Measurements from ENCODE around the gene EYS.

EYS gene

GRCh38 chr6:64049736-64050135, 1657.3 kb downstream of the EYS start:
- Histone ChIP-seq H2AFZ (ENCODE audit: low read length) (no peak overlapping the region), H3K9me2 (replicated peaks; ENCODE audit: low read depth, low read length) (no peaks in the 10 kb centered on the region), H3K4me1 (ENCODE audit: insufficient read depth, low read length, poor library complexity, severe bottlenecking) (no peaks in the 10 kb centered on the region), H3K9ac (ENCODE audit: low read depth, low read length, poor library complexity, severe bottlenecking) (no peak overlapping the region), H4K20me1 (ENCODE audit: insufficient read depth, low read length, poor library complexity, severe bottlenecking) (no peaks in the 10 kb centered on the region), H3K9me3 (ENCODE audit: insufficient read depth, low read depth, low read length) (no peaks in the 10 kb centered on the region), H3K4me2 (ENCODE audit: low read depth, low read length, poor library complexity, severe bottlenecking) (no peak overlapping the region), H3K79me2 (ENCODE audit: insufficient read depth, low read length) (no peaks in the 10 kb centered on the region), H3K4me3 (ENCODE audit: low read length, poor library complexity, severe bottlenecking) (no peak overlapping the region), H3K36me3 (ENCODE audit: insufficient read depth, low read length) (no peaks in the 10 kb centered on the region), H3F3A (ENCODE audit: low read depth) (no peaks in the 10 kb centered on the region), H3K27me3 (ENCODE audit: insufficient read depth, low read length, poor library complexity, severe bottlenecking) (no peaks in the 10 kb centered on the region)
- TF ChIP-seq CTCF (conservative IDR thresholded peaks at IDR 0.05; ENCODE audit: low read length) (no peak), EZH2phosphoT487 (IDR thresholded peaks at IDR 0.05; ENCODE audit: borderline replicate concordance) (no peak)

GRCh38 chr6:64046746-64047208, 1660.2 kb downstream of the EYS start:
- Histone ChIP-seq H2AFZ (ENCODE audit: low read length) (no peak overlapping the region), H3K36me3 (ENCODE audit: insufficient read depth, low read length) (no peaks in the 10 kb centered on the region), H3K27me3 (ENCODE audit: insufficient read depth, low read length, poor library complexity, severe bottlenecking) (no peaks in the 10 kb centered on the region), H3K4me2 (ENCODE audit: low read depth, low read length, poor library complexity, severe bottlenecking) (no peak overlapping the region), H3K4me1 (ENCODE audit: insufficient read depth, low read length, poor library complexity, severe bottlenecking) (no peaks in the 10 kb centered on the region), H3K9me2 (replicated peaks; ENCODE audit: low read depth, low read length) (no peaks in the 10 kb centered on the region), H3F3A (ENCODE audit: low read depth) (no peaks in the 10 kb centered on the region), H3K79me2 (ENCODE audit: insufficient read depth, low read length) (no peaks in the 10 kb centered on the region), H3K9ac (ENCODE audit: low read depth, low read length, poor library complexity, severe bottlenecking) (no peak overlapping the region), H3K9me3 (ENCODE audit: insufficient read depth, low read depth, low read length) (no peaks in the 10 kb centered on the region), H3K4me3 (ENCODE audit: low read length, poor library complexity, severe bottlenecking) (no peak overlapping the region), H4K20me1 (ENCODE audit: insufficient read depth, low read length, poor library complexity, severe bottlenecking) (no peaks in the 10 kb centered on the region)
- TF ChIP-seq CTCF (conservative IDR thresholded peaks at IDR 0.05; ENCODE audit: low read length) = no peak
- no peak for TF ChIP-seq EZH2phosphoT487 (IDR thresholded peaks at IDR 0.05; ENCODE audit: borderline replicate concordance)

GRCh38 chr6:64041373-64041772, 1665.7 kb downstream of the EYS start:
- Histone ChIP-seq H3K27me3 (ENCODE audit: insufficient read depth, low read length, poor library complexity, severe bottlenecking) (no peaks in the 10 kb centered on the region), H4K20me1 (ENCODE audit: insufficient read depth, low read length, poor library complexity, severe bottlenecking) (no peaks in the 10 kb centered on the region), H3K4me2 (ENCODE audit: low read depth, low read length, poor library complexity, severe bottlenecking) (no peak overlapping the region), H3K4me3 (ENCODE audit: low read length, poor library complexity, severe bottlenecking) (no peak overlapping the region), H2AFZ (ENCODE audit: low read length) (no peak overlapping the region), H3K9me2 (replicated peaks; ENCODE audit: low read depth, low read length) (no peaks in the 10 kb centered on the region), H3K9ac (ENCODE audit: low read depth, low read length, poor library complexity, severe bottlenecking) (no peak overlapping the region), H3K36me3 (ENCODE audit: insufficient read depth, low read length) (no peaks in the 10 kb centered on the region), H3K79me2 (ENCODE audit: insufficient read depth, low read length) (no peaks in the 10 kb centered on the region), H3K4me1 (ENCODE audit: insufficient read depth, low read length, poor library complexity, severe bottlenecking) (no peaks in the 10 kb centered on the region), H3F3A (ENCODE audit: low read depth) (no peaks in the 10 kb centered on the region), H3K9me3 (ENCODE audit: insufficient read depth, low read depth, low read length) (no peaks in the 10 kb centered on the region)
- TF ChIP-seq CTCF (conservative IDR thresholded peaks at IDR 0.05; ENCODE audit: low read length) = no peak
- TF ChIP-seq EZH2phosphoT487 (IDR thresholded peaks at IDR 0.05; ENCODE audit: borderline replicate concordance) = no peak

Data from Loucy (cell line).